ENCODE results near the gene KRTAP20-3. TPM values are rescaled to one million over a fixed set of nuclear protein-coding genes. Genes with fewer than 3 reads are reported as not detected.

KRTAP20-3 gene
- total RNA-seq, 2 donors from 2014 or later: not detected

DNA sequence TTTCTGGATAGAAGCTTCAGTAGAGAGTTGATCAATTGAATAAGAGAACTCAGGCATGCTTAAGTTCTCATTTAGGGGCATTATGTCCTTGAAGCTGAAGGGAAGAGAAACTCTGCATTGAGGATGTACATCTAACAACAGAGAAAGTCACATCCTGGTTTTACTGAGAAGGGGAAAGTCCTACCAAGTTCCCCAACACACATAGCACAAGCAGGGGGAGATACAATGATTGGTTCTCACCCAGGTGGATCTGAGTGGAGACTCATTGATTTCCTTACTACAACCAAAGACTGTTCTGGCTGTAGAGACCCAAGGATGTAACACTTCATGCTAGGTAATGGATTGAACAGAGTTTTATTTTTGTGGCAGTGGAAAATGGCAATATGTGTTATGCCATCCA, 27.5 kb upstream of the KRTAP20-3 start:
- H3K9me3 Mint-ChIP-seq: peaks cover 37% of the 10 kb centered on the region
- H3K4me1 Mint-ChIP-seq: no peaks in the 10 kb centered on the region
- no peaks in the 10 kb centered on the region for H3K36me3 ChIP-seq (ENCODE audit: control insufficient read depth, insufficient read depth, low read length)
- no peak overlapping the region for H3K27ac Mint-ChIP-seq
- TF ChIP-seq, protein P1, sequence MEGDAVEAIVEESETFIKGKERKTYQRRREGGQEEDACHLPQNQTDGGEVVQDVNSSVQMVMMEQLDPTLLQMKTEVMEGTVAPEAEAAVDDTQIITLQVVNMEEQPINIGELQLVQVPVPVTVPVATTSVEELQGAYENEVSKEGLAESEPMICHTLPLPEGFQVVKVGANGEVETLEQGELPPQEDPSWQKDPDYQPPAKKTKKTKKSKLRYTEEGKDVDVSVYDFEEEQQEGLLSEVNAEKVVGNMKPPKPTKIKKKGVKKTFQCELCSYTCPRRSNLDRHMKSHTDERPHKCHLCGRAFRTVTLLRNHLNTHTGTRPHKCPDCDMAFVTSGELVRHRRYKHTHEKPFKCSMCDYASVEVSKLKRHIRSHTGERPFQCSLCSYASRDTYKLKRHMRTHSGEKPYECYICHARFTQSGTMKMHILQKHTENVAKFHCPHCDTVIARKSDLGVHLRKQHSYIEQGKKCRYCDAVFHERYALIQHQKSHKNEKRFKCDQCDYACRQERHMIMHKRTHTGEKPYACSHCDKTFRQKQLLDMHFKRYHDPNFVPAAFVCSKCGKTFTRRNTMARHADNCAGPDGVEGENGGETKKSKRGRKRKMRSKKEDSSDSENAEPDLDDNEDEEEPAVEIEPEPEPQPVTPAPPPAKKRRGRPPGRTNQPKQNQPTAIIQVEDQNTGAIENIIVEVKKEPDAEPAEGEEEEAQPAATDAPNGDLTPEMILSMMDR (conservative IDR thresholded peaks at IDR 0.05): no peak
- no peaks in the 10 kb centered on the region for H3K36me3 Mint-ChIP-seq (ENCODE audit: low read depth)
- H3K9me3 ChIP-seq (ENCODE audit: control insufficient read depth, low read length): no peaks in the 10 kb centered on the region
- no peak overlapping the region for H3K9ac ChIP-seq (ENCODE audit: extremely low read depth, low read length, poor library complexity, severe bottlenecking)
- no peaks in the 10 kb centered on the region for H3K27me3 ChIP-seq (ENCODE audit: control insufficient read depth, insufficient read depth, low read length, poor library complexity, severe bottlenecking)
- H3K4me3 Mint-ChIP-seq: no peak overlapping the region
- no peak for DNase-seq
- H3K4me3 ChIP-seq (ENCODE audit: low read length): no peak overlapping the region
- no peaks in the 10 kb centered on the region for H3K4me1 ChIP-seq (ENCODE audit: control insufficient read depth, insufficient read depth, low read length)
- H3K27me3 Mint-ChIP-seq (ENCODE audit: insufficient read depth): no peaks in the 10 kb centered on the region
- no peak overlapping the region for H3K27ac ChIP-seq (ENCODE audit: low read depth, low read length)

DNA sequence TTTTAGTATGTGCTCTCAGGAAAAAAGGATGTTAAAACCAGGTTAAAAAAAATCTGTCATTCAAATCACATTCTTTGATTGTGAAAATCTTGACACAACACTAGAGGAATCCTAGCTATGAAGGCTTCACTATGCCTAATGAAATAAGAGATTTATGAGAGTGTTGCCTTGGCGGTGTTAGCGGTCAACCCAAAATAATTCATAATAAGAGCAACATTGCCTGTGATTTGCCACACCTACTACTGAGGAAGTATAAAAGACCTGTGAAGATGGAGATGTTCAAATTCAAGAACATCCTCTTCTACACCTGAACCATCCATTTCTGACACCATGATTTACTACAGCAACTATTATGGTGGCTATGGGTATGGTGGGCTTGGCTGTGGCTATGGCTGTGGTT, 26.5 kb upstream of the KRTAP20-3 start, which contains the start of gene KRTAP20-1:
Gene KRTAP20-1 (plus strand): TSS at position 301 of the 400 bp plus-strand sequence. CDS start 30 bp downstream, at position 331.
- Histone ChIP-seq H3K4me3 (ENCODE audit: low read length) (no peak within 1 kb of the TSS), H3K27me3 (ENCODE audit: control insufficient read depth, insufficient read depth, low read length, poor library complexity, severe bottlenecking) (no peaks in the 10 kb centered on the region), H3K9me3 (ENCODE audit: control insufficient read depth, low read length) (no peaks in the 10 kb centered on the region), H3K36me3 (ENCODE audit: control insufficient read depth, insufficient read depth, low read length) (no peaks in the 10 kb centered on the region), H3K9ac (ENCODE audit: extremely low read depth, low read length, poor library complexity, severe bottlenecking) (no peak within 1 kb of the TSS), H3K4me1 (ENCODE audit: control insufficient read depth, insufficient read depth, low read length) (no peaks in the 10 kb centered on the region), H3K27ac (ENCODE audit: low read depth, low read length) (no peak within 1 kb of the TSS)
- TF ChIP-seq, protein P1 (conservative IDR thresholded peaks at IDR 0.05): no peak
- H3K27ac Mint-ChIP-seq: no peak within 1 kb of the TSS
- no peaks in the 10 kb centered on the region for H3K36me3 Mint-ChIP-seq (ENCODE audit: low read depth)
- 100% methylated on average over 1 of the region's 2 CpGs; no CpG with 5 or more reads in 1 of the 2 experiments for WGBS, 2 experiments (ENCODE audit: insufficient coverage in 1 of 2, insufficient read length in 1 of 2)
- no peaks in the 10 kb centered on the region for H3K27me3 Mint-ChIP-seq (ENCODE audit: insufficient read depth)
- no peaks in the 10 kb centered on the region for H3K4me1 Mint-ChIP-seq
- H3K4me3 Mint-ChIP-seq: no peak within 1 kb of the TSS
- peaks cover 32% of the 10 kb centered on the region for H3K9me3 Mint-ChIP-seq
- DNase-seq: no peak

DNA sequence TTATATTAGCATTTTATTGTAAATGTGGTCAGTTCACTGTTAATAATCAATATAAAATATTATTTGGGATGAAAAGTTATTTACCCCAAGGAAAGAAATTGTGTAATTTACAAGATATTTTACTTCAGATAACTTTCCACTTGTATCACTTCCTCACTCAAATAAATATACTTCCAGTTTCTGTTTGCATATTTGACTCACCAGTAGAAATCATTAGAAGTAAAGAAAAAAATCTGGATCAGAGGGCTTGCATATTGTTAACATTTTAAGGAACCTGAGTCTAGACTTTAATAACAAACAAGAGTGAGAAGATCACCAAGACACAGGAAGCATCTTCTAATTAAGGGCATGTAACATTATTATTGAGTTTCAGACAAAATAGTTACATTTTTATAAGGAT, 22.6 kb upstream of the KRTAP20-3 start:
- Mint-ChIP-seq H3K36me3 (ENCODE audit: low read depth) (no peaks in the 10 kb centered on the region), H3K27me3 (ENCODE audit: insufficient read depth) (no peaks in the 10 kb centered on the region), H3K9me3 (peaks cover 36% of the 10 kb centered on the region), H3K4me1 (no peaks in the 10 kb centered on the region), H3K4me3 (no peak overlapping the region), H3K27ac (no peak overlapping the region)
- H3K9ac ChIP-seq (ENCODE audit: extremely low read depth, low read length, poor library complexity, severe bottlenecking): no peak overlapping the region
- H3K27me3 ChIP-seq (ENCODE audit: control insufficient read depth, insufficient read depth, low read length, poor library complexity, severe bottlenecking): no peaks in the 10 kb centered on the region
- no peaks in the 10 kb centered on the region for H3K4me1 ChIP-seq (ENCODE audit: control insufficient read depth, insufficient read depth, low read length)
- no peaks in the 10 kb centered on the region for H3K9me3 ChIP-seq (ENCODE audit: control insufficient read depth, low read length)
- TF ChIP-seq, protein P1 (conservative IDR thresholded peaks at IDR 0.05): no peak
- no peaks in the 10 kb centered on the region for H3K36me3 ChIP-seq (ENCODE audit: control insufficient read depth, insufficient read depth, low read length)
- no peak for DNase-seq
- no peak overlapping the region for H3K27ac ChIP-seq (ENCODE audit: low read depth, low read length)
- no peak overlapping the region for H3K4me3 ChIP-seq (ENCODE audit: low read length)

Measured in endodermal cell (in vitro differentiated cells).